Panc1 (cell line): ENCODE results near the gene LYST. TPM values are rescaled to one million over a fixed set of nuclear protein-coding genes. Genes with fewer than 3 reads are reported as not detected.
"Not testable (repeated sequence)": the region's sequence is repeated elsewhere in the genome, so short reads cannot be mapped to it uniquely, and the experiment has no call there.

Experiments
- ATAC-seq: fragments of 200-7000 bp; cut with Tn5 transposase; 2 replicates; pipeline ENCODE4 v1.9.1; 2020; ENCODE audit warnings: mild to moderate bottlenecking, moderate library complexity
- BruUV-seq: library from RNA; stranded (reverse); fragments of 400-500 nt; replicated peaks from 2 replicates; lab custom pipeline; 2021; lab: Mats Ljungman, UMichigan
- CTCF ChIA-PET: fragments of 300-600 bp; sonication (Branson Sonifier 250); formaldehyde crosslinking; loops from one replicate; lab custom pipeline; 2022; ENCODE audit warnings: antibody characterized with exemption; lab: Charles Lee
- POLR2A ChIA-PET: fragments of 300-600 bp; sonication (Branson Sonifier 250); formaldehyde crosslinking; loops from one replicate; lab custom pipeline; 2022; ENCODE audit warnings: antibody characterized with exemption; lab: Charles Lee
- DNase-seq: peaks from one replicate; pipeline ENCODE4 v3.0.0-alpha.2; 2010; ENCODE audit warnings: low read depth, low spot score
- H3K27ac ChIP-seq: 2 replicates; pipeline ENCODE4 v1.5.1; 2011; ENCODE audit warnings: mild to moderate bottlenecking, low read length, inconsistent platforms
- H3K27me3 ChIP-seq: fragments of 200-500 bp; sonication (Bioruptor generic); 2 replicates; pipeline ENCODE4 v1.6.0; 2014; ENCODE audit warnings: low read length, inconsistent platforms; ENCODE audit not compliant: control insufficient read depth, insufficient read depth
- H3K36me3 ChIP-seq: fragments of 200-500 bp; sonication (Bioruptor generic); 2 replicates; pipeline ENCODE4 v1.5.1; 2014; ENCODE audit warnings: inconsistent platforms, mild to moderate bottlenecking, low read length, moderate library complexity; ENCODE audit not compliant: control insufficient read depth, insufficient read depth
- H3K4me1 ChIP-seq: 2 replicates; pipeline ENCODE4 v1.5.1; 2011; ENCODE audit warnings: inconsistent platforms, mild to moderate bottlenecking, low read length, moderate library complexity; ENCODE audit not compliant: control insufficient read depth, insufficient read depth
- H3K4me3 ChIP-seq, 2 experiments: 2 replicates each; pipeline ENCODE4 v1.5.1; 2011 to 2012; ENCODE audit warnings: low read depth in 2 of 2, low read length in 2 of 2, mild to moderate bottlenecking in 2 of 2, inconsistent platforms in 1 of 2, moderate library complexity in 1 of 2
- H3K9me3 ChIP-seq: fragments of 200-500 bp; sonication (Bioruptor generic); 2 replicates; pipeline ENCODE4 v1.5.1; 2014; ENCODE audit warnings: low read depth, mild to moderate bottlenecking, inconsistent platforms, low read length, moderate library complexity; ENCODE audit not compliant: control insufficient read depth, insufficient read depth
- CTCF ChIP-seq: fragments of 450-650 bp; IDR thresholded peaks from 2 replicates; pipeline ENCODE4 v1.5.1; 2017; ENCODE audit warnings: mild to moderate bottlenecking
- POLR2AphosphoS5 ChIP-seq: IDR thresholded peaks from 2 replicates; pipeline ENCODE4 v1.6.1; 2012; ENCODE audit warnings: mild to moderate bottlenecking, low read depth, low read length, moderate library complexity
- REST ChIP-seq, 2 experiments: IDR thresholded peaks; 2 replicates each; pipeline ENCODE4 v1.6.1; 2011 to 2012; ENCODE audit warnings: low read depth in 2 of 2, control low read depth in 1 of 2, low read length in 1 of 2, mild to moderate bottlenecking in 1 of 2, moderate library complexity in 1 of 2; ENCODE audit not compliant: insufficient read depth in 1 of 2
- SIN3A ChIP-seq: IDR thresholded peaks from 2 replicates; pipeline ENCODE4 v1.6.1; 2012; ENCODE audit warnings: low read depth, mild to moderate bottlenecking, low read length, moderate library complexity, borderline replicate concordance; ENCODE audit not compliant: insufficient read depth
- TCF7L2 ChIP-seq: IDR thresholded peaks from 2 replicates; pipeline ENCODE4 v1.6.1; 2011; ENCODE audit warnings: mild to moderate bottlenecking, low read depth, low read length, inconsistent platforms
- in situ Hi-C: cut with HindIII; loops from 2 replicates; pipeline ENCODE4 v1.10.0; 2016; ENCODE audit warnings: low sequenced_read_pairs, low pct_unique_long_range_greater_than_20kb
- intact Hi-C: fragments of 100-400 bp; cut with micrococcal nuclease; formaldehyde crosslinking; loops from one replicate; pipeline ENCODE4 v1.10.0; 2022; ENCODE audit not compliant: unreplicated experiment
- total RNA-seq: library from RNA; stranded (reverse); gene quantifications from one replicate; pipeline ENCODE4 v1.2.1, GENCODE V29; 2021; ENCODE audit not compliant: unreplicated experiment

The LYST gene
- total RNA-seq, 1 experiment from 2014 or later: 75.2 TPM

GRCh38 chr1:235648407-235648907 is 218.2 kb downstream of the LYST start:
- TF ChIP-seq REST (IDR thresholded peaks at IDR 0.05; ENCODE audit: insufficient read depth in 1 of 2, low read depth in 2 of 2, low read length in 1 of 2) (no peak), POLR2AphosphoS5 (no peak), TCF7L2 (no peak), SIN3A (no peak), CTCF (no peak)
- in situ Hi-C loops (no loop called here), intact Hi-C loops (no loop called here)
- H3K27me3 ChIP-seq: no peaks in the 10 kb centered on the region
- no peaks in the 10 kb centered on the region for H3K9me3 ChIP-seq
- no TSS peak for BruUV-seq
- CTCF ChIA-PET: interaction anchor here (0.7 kb wide), 1 partner anchor 231 kb away, joined by 3 read pairs; no protein-coding TSS in a partner anchor
- ATAC-seq (peak; percentile 35; the same call in 1 of the 2 replicates), DNase-seq (no peak)
- no peaks in the 10 kb centered on the region for H3K36me3 ChIP-seq
- peak overlapping the region; percentile 38 to 54 for H3K4me3 ChIP-seq
- POLR2A ChIA-PET: no interaction called here
- no peaks in the 10 kb centered on the region; the same call in 1 of the 2 replicates for H3K4me1 ChIP-seq
- no peak overlapping the region for H3K27ac ChIP-seq

GRCh38 chr1:235647537-235647936 is 219.2 kb downstream of the LYST start:
- BruUV-seq, CTCF ChIA-PET, H3K9me3 ChIP-seq, intact Hi-C loops, ATAC-seq, H3K27ac ChIP-seq, H3K27me3 ChIP-seq, H3K4me1 ChIP-seq, in situ Hi-C loops, DNase-seq, H3K36me3 ChIP-seq, H3K4me3 ChIP-seq: not testable (repeated sequence)
- POLR2A ChIA-PET: interaction anchor here (0.6 kb wide), 1 partner anchor 103 kb away, joined by 3 read pairs; no protein-coding TSS in a partner anchor

- H3K4me1 ChIP-seq: peaks cover 8% of the 10 kb centered on the region
- DNase-seq (no peak), ATAC-seq (no peak)
- in situ Hi-C loops: no loop called here
- H3K36me3 ChIP-seq: no peaks in the 10 kb centered on the region
- intact Hi-C loops: no loop called here
- CTCF ChIA-PET: interaction anchor here (1.2 kb wide), 1 partner anchor 89 kb away, joined by 3 read pairs; no protein-coding TSS in a partner anchor
- no peaks in the 10 kb centered on the region for H3K27me3 ChIP-seq
- no TSS peak for BruUV-seq
- H3K4me3 ChIP-seq: no peak overlapping the region
- POLR2A ChIA-PET: no interaction called here
- TF ChIP-seq TCF7L2 (no peak), SIN3A (no peak), POLR2AphosphoS5 (no peak), REST (IDR thresholded peaks at IDR 0.05; ENCODE audit: insufficient read depth in 1 of 2, low read depth in 2 of 2, low read length in 1 of 2) (no peak), CTCF (no peak)
- no peaks in the 10 kb centered on the region for H3K9me3 ChIP-seq
- H3K27ac ChIP-seq: no peak overlapping the region
Measured at GRCh38 chr1:235646463-235646862, 220.2 kb downstream of the LYST start.
